ENCODE results near the gene IMMP2L.
A peak's percentile ranks its signal among the peaks of the same experiment; 100 is the strongest.

The IMMP2L gene

DNA sequence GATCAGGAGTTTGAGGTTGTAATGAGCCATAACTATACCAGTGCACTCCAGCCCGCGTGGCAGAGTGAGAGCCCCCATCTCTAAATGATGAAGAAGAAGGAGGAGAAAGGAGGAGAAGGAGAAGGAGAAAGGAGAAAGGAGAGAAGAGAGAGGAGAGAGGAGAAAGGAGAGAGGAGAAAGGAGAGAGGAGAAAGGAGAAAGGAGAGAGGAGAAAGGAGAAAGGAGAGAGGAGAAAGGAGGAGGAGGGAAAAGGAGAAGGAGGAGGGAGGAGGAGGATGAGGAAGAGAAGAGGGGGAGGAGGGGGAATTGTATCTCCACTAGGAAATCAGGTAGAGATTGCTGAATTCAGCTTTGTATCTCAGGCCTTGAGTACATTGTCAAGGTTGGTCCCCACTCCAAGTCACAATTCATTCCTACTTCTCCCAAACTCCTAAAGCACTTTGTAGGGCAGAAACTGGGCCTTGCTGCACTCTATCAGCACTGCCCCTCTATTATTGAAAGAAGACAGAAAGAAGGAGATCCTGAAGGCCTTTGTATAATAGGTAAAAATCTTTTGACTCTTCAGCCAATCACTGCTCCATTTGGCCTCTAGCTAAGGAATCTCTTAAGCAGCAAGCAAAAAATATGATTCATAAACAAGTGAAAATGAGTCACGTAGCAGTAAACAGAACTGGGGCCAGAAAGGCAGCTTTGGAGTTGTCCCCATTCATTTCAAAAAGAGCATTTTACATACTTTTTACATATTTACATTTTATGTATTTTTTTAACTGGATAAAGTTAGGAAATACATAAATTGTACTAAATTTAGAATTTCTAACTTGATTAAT lies 178.0 kb downstream of the IMMP2L start:
- DNase-seq = peak; percentile 23

DNA sequence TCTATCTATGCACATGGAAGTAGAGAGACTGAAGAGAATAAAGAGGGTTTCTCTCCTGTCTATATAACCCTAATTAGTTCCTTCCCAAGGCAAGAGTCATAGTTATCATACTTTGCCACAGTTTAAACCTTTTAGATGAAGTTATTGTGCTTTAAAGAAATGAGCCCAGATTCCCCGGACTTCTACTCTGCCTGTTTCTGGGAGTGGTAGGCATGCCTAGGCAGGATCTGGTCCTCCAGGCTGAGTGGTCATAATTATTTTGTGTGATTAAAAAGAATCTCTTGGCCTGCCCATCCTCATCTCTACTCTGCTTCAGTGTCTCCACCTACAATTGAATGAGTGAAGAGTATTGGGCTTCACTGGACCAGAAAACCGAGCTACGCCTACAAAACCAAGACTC lies 179.2 kb downstream of the IMMP2L start:
- DNase-seq = no peak

DNA sequence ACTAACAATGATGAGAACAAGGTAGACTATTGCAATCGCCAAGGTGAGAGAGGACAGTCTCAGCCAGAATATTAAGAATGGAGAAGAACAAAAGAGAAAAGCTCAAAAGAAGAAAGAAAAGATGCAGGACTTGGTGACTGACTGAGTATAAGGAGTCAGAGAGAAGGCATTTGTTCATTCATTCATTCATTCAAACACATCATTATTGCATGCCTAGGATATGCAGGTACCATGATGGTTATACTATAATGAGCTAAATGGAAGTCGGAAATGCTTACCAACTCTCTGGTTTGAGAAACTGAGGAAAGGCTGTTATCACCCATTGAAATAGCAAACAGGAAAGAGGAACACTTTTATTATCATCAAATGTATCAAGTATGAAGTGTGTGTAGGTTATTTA lies 180.7 kb downstream of the IMMP2L start:
- DNase-seq = no peak

DNA sequence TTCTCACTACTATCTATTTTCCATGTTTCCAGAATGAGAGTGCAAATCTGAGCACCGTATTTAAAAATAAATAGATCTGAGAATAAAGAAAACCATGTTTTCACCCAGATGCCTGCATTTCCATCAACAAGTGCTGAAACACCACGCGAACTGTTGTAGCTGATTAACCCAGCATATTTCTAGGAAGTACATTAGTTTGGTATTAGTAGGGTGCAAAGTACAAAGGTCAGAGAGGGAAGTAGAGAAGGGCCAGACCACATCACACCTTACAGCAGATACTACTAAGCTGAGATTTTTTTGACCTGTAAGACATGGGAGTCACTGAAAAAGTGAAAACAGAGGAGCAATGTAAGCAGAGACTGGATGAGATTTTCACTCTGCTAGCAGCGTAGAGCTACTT lies 181.3 kb downstream of the IMMP2L start:
- no peak for DNase-seq

DNA sequence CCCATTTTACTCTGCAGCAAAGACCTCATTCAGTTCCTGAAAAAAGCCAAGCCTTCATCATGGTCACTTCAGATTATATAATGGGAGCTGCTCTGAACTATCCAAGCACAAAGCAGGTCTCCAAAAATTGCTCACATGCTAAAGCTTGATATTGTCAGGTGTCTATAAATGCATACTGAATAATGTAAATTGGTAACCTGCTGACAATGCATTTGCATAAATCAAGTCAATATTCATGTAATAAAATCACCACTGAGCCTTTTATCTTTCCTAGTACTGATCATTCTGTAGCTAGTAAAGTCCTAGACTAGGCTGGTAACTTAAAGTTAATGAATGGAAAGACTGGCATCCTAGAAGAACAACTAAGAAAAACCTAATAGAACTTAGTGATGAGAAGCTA lies 188.3 kb downstream of the IMMP2L start:
- no peak for DNase-seq

DNA sequence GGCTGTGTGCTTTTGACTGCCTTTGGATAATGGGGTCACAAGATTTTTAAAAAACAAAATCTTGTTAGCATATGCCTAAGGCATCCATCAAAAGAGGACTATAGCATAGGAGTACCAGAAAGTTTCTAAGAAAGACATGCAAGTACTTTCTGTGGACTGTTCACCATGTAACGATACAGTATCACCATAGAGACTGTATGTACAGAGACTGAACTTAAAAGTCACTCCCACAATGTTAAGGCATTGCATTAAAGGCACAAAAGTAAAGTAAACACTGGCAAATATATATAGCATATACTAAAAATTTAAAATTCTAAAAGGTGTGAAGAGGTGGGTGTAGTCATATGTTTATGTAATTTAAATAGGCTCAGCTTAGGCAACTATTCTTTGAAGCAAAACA lies 190.9 kb downstream of the IMMP2L start:
- DNase-seq = no peak

DNA sequence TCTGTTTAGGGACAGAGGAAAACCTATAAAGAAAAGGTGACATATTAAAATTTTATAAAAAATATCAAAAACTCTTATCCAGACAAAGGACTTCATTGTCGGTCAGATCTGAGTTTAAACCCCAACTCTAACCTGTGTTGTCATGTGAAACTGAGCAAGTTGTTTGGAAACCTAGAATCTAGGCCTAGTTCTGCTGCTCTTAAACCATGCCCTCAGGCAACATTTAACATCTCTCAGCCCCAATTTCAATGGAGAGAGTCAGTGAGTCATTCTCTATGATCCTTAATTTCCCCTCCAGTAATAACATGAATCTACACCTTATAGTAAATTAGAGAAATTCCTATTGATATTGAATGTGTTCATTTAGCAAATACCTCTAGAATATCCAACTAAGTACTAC lies 192.3 kb downstream of the IMMP2L start:
- no peak for DNase-seq

DNA sequence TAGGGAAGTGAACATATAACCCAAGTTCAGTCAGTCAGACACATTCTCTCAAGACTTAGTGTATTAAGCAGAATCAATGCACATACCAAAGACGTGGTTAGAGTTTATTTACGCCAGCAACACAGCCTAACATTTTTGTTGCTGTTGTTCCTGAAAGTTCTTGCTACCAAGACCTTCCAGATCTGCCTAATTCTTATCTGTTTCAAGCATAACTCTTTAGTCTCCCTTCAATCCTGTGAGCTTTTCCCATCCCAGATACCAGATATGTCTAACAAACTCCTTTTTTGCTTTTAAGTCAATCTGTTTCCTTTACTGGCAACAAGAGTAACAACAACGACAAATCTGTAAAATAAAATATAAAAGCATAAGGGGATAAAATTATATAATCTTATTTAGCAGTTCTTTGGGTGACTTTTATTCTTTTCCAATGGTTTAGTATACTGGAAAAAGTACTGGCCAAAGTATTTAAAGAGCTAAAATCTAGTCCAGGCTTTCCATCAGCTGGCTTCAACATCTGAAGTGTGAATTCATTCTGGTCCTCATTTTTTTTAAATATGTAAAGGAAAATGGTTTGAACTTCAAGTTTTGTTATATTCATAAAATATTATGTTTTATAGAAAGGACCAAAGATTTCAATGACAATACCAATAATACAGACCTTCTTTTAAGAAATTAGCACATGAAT lies 193.8 kb downstream of the IMMP2L start:
- no peak for DNase-seq

DNA sequence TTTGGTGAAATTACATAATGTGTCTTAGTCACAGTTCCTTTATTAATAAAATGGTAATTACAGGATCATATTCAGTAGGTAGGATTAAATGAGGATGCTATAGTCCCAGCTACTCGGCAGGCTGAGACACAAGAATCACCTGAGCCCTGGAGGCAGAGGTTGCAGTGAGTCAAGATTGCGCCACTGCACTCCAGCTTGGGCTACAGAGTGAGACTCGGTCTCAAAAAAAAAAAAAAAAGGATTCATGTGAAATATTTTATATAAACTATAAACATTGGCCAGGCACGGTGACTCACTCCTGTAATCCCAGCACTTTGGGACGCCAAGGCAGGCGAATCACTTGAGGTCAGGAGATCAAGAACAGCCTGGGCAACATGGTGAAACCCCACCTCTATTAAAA lies 197.9 kb downstream of the IMMP2L start:
- DNase-seq = peak; percentile 77

DNA sequence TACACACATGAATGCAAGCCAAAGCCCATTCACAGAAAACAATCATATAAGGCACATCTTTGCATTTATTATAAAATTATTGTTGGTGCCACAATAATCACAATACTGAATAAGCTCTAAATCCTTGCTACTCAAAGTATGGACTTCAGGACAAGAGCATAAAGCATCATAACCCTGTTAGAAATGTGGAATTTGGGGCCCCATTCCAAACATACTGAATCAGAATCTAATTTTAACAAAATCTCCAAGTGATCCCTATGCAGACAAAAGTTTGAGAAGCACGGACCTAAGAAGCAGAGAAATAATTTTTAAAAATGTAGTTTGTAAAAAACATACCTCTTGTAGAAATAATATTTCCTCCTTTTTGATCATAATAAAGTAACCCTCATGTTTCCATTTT lies 199.2 kb downstream of the IMMP2L start:
- peak; percentile 76 for DNase-seq

DNA sequence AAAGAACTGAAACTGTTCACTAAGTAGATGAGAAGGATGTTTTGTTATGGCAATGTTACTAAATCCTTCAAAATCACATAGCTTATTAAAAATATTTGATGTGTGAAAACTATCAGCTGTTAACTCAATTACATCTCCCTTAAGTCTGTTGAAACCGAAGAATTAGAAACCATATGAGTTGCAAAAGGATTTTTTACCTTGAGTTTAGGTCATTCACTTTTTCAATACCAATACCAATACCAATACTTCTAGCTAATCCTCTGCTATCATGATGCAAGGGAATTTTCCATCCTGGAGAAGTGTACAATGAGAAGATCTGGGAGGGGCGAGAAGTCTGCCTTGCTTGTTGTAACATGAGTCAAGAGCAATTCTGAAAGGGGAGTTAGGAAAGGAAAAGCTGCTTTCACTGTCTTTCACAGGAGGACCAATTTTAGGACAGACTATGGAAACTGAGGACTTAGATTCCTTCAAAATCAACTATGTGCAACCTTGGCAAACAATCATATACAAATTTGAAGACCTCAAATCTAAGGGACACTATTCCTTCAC lies 199.7 kb downstream of the IMMP2L start:
- DNase-seq = peak; percentile 71

DNA sequence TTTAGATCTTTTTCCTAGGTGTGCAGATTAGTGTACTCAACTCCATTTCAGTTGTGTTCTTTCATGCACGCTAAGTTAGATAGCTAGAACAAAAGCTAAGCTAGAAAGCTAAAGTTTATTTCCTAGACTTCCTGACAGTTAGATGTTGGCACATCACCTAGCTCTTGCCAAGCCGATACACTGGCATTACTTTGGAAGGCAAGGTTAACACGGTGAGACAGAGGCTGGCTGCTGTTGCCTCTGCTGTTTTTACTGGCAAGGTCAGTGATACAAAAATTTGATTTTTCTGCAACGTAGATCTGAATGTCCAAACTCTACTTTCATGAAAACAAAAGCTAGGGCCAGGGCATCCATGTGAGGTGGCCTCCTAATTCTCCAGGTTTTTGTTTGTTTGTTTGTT lies 203.4 kb downstream of the IMMP2L start:
- DNase-seq = no peak

DNA sequence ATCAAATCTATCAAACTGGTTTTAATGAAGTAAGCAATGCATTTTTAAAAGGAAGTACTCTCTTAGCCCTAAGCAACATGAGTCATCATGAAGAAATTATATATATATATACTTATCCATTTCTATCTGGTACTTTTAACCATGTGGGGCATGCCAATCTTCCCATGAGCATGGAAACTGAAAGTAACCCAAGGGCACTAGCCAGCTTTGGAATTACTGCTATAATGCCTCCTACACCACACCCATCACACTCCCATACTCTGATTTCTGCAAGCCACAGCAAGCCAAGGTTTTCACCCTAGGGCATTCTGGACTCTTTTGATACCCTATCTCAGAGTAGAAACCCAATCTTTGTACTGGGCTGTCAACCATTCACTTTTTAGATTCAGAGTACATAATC lies 204.6 kb downstream of the IMMP2L start:
- DNase-seq = peak; percentile 44

DNA sequence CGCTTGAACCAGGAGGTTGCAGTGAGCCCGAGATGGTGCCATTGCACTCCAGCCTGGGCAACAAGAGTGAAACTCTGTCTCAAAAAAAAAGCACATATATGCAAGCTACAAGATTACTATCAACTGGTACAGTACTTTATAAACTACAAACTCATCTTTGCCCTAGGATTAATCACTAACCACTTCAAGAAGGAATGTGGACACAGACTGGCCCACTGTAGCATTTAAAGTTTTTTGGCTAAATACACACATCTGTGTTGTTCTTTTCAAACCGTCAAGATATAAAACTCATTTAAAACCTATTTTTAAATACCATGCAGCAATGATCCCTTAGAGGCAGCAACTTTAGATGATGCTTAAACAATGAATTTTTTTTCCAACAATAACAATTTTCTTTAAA lies 205.4 kb downstream of the IMMP2L start:
- peak; percentile 16 for DNase-seq

DNA sequence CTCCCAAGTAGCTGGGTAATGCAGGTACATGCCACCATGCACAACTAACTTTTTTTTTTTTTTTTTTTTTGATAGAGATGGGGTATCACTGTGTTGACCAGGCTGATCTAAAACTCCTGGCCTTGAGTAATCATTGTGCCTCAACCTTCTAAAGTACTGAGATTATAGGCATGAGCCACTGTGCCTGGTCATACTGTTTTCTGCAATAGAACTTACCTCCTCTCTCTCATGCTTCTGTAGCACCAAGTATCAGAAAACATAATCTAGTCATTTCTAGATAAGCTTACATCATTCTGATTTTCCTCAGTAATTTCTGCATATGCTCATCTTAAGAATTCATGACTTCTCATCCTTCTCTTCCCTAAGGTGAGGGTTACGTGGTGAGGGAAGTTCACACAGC lies 210.0 kb downstream of the IMMP2L start:
- DNase-seq = no peak

DNA sequence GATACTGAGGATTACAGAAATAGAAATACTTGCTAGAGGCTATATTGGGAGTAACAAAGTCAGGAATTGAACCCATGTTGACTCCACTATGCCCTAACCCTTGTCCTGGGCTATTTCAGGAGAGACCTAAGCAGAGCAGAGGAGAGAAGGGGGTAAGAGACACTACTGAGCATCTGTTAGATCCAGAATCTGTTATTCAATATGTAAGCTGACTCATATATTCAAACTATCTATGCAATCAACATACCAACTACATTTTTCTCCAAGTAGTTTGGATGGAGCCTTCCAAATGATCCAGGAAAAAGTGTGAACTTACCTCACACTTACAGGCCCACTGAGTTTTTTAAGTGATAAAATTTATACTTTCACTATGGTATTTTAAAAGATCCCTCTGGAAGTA lies 216.1 kb downstream of the IMMP2L start:
- DNase-seq = no peak

DNA sequence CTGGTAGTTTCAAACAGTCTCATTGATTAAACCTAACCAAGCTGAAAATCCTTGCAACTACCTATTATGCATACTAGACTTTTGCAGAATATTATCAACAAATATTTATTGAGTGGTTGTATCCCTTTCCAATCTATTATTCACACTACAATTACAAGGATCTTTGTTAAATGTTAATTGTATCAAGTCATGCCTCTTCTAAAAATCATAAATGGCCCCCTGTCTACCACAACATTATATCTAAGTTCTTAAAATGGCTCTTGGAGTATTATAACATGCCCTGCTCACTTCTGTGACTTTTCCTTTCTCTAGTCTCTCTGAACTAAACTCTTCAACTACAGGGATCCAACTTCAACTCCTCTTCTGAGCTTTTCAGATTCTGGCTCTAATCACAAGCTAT lies 219.3 kb downstream of the IMMP2L start:
- no peak for DNase-seq

DNA sequence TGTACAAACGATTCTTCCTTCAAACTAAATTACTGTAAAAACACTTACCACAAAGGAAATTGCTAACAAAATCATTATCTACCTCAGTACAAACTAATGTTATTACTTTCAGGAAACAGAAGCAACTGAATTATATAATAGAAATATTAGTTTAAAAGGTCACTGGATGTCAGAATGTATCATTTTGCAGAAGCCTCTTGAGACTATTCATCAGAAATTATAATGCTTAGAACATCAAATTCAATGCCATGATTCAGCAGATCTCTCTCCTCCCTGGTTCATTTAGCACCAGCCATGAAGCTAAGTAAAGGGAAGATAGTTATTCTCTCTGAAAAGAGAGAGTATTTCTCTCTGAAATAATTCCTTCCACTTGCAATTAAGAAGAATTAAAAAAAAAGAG lies 223.3 kb downstream of the IMMP2L start:
- no peak for DNase-seq

DNA sequence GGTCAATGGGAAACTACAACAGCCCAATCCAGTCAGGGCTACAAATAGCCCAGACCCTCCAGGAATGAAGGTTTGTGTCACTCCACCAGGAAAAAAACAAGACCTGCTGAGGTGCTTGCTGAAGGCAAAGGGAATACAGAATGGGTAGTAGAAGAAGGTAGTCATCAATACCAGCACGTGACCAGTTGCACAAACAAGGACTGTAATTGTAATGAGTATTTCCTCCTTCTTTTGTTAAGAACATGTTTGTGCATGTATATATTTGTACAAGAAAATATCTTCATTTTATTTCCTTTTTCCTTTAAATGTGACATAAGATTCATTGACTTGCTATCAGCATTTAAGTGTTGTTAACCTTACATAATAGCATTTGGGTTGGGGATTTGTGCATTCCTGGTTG lies 229.3 kb downstream of the IMMP2L start:
- no peak for DNase-seq

DNA sequence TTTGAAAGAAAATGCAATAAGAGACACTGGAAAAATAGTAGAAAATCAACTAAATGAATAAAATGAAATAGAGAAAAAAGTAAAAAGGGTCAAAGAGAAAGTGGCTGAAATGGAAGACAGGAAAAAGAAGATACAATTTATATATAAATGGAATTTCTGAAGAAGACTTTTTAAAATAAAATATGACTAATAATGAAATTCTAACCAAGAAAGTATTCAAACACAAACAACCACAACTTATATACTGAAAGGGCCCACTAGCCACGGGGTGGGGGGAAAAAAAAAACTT lies 232.1 kb downstream of the IMMP2L start:
- no peak for DNase-seq

DNA sequence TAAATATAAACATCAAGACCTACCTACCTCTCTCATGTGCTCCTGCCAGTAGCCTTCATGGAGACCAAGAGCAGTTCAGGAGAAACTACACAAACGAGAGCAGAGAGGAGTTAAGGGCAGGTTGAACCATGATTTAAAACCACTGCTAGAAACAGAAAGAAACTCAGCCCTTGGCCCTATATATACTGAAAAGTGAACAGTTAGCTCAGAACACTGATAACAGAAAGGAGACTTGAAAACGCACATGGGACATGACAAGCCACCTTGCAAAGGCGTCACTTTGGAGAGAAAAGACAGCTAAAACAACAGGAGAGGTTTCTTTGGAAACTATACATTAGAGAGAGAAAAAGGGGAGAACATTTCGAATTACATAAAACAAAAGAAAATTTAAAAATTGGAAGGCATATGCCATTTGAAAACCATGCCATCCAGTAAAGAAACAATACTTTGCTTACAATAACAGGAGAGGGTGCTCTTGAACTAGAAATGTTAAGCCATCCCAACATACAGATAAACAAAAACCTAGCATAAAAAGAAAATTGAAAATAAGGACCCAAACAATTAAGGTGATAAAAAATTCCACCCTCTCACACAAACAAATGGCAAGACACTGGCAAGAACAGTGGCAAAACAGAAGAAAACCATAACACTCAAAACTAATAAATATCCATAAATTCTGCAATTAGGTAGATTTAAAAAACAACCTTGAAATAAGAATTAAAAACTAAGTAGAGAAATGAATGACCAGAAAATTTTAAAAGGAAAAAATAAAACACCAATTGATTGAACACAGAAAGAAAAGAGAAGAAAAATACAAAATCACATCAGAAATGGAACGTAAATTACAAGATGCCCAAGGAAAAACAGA lies 232.7 kb downstream of the IMMP2L start:
- DNase-seq = peak; percentile 2

DNA sequence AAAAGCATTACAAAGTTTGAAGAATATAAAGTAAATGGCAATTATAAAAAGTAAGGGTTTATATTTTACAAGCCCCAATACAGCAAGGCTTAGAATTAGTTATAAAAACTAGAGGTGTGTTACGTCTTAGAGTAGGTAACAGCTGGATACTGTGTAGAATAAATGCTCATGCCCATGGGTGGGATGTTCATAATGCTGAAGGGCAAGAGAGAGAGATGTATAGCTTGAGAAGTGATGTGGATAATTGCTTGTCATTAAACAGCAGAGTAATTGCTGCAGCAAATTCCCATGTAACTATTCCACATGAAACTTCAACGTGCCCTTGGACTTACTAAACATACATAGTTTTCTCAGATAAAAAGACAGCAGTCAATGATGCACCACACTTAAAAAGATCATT lies 233.8 kb downstream of the IMMP2L start:
- DNase-seq = no peak

DNA sequence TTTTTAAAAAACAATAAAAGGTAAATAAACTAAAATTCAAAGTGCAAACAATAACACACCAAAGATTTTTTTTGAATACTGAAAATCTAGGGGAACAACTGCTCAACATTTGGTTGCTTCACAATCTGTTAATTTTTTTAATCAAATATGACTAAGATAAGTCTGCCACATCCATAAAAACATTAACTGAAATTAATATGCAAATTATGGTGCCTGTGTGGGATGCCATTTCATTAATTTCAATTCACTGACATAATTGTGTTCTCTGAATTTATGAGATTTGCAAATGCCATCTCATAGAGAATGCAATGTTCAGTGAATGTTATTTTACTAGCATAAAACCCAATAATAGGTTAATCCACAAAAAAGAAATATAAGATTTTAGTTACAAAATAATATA lies 237.5 kb downstream of the IMMP2L start:
- DNase-seq = no peak

DNA sequence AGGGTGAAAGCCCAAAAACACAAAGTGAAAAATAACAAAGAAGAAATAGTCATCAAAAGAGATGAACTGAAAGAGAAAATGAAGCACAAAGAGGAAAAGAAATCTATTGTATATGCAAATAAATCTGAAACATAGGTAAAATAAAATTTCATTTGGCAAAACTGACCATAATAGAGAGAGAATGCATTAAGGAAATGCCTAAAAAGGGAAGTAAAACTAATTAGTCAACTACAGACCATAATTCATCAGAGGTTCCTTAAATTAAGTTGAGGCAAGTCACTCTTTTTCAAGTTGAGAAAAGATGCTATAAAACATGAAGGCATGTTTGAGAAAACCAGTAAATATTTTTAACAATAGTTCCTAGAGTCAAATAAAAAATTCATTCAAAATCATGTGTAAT lies 238.1 kb downstream of the IMMP2L start:
- DNase-seq = no peak
